HepG2 (cell line): Measurements from ENCODE around the gene FAM117A. TPM values are rescaled to one million over a fixed set of nuclear protein-coding genes. Genes with fewer than 3 reads are reported as not detected.

Experiments
- CEBPB ChIP-seq: IDR thresholded peaks from 2 replicates; pipeline ENCODE4 v1.6.1; 2011; ENCODE audit warnings: low read depth, low read length, improper control_type of control experiment, borderline replicate concordance
- FOXP1 ChIP-seq, 2 experiments: fragments of 450-650 bp in 1 of 2; IDR thresholded peaks; 2 replicates each; pipeline ENCODE4 v1.6.1; 2017 to 2018; ENCODE audit warnings: antibody characterized with exemption in 1 of 2
- JUN ChIP-seq: sonication (generic); formaldehyde crosslinking; IDR thresholded peaks from 2 replicates; pipeline ENCODE4 v1.4.0; 2020; ENCODE audit warnings: mild to moderate bottlenecking, missing genetic modification reagents
- KDM4B ChIP-seq: sonication (generic); formaldehyde crosslinking; IDR thresholded peaks from 2 replicates; pipeline ENCODE4 v1.4.0; 2020; ENCODE audit warnings: missing genetic modification reagents
- MZF1 ChIP-seq: sonication (generic); formaldehyde crosslinking; IDR thresholded peaks from 2 replicates; pipeline ENCODE4 v1.8.1; 2023; ENCODE audit warnings: mild to moderate bottlenecking, missing genetic modification reagents, borderline replicate concordance
- PBX3 ChIP-seq: sonication (generic); formaldehyde crosslinking; IDR thresholded peaks from 2 replicates; pipeline ENCODE4 v1.8.1; 2023; ENCODE audit warnings: missing genetic modification reagents, inconsistent platforms, borderline replicate concordance
- PLRG1 ChIP-seq: fragments of 450-650 bp; conservative IDR thresholded peaks from 2 replicates; pipeline ENCODE4 v1.6.1; 2016
- RFXANK ChIP-seq: IDR thresholded peaks from 2 replicates; pipeline ENCODE4 v1.6.1; 2016
- TAF15 ChIP-seq: fragments of 200-400 bp; formaldehyde crosslinking; IDR thresholded peaks from one replicate; pipeline ENCODE4 v1.6.1; 2018; ENCODE audit warnings: mild to moderate bottlenecking, low read depth, low read length; ENCODE audit not compliant: poor library complexity, severe bottlenecking
- TOPORS ChIP-seq: sonication (generic); formaldehyde crosslinking; IDR thresholded peaks from 2 replicates; pipeline ENCODE4 v1.8.0; 2023; ENCODE audit warnings: mild to moderate bottlenecking, missing genetic modification reagents
- ZNF280D ChIP-seq: sonication (generic); formaldehyde crosslinking; IDR thresholded peaks from 2 replicates; pipeline ENCODE4 v1.5.1; 2020; ENCODE audit warnings: mild to moderate bottlenecking, missing genetic modification reagents
- ZNF431 ChIP-seq: sonication (generic); formaldehyde crosslinking; IDR thresholded peaks from 2 replicates; pipeline ENCODE4 v1.9.0; 2022; ENCODE audit warnings: missing genetic modification reagents, low read depth, mild to moderate bottlenecking, borderline replicate concordance
- ZNF597 ChIP-seq: sonication (generic); formaldehyde crosslinking; IDR thresholded peaks from 2 replicates; pipeline ENCODE4 v1.5.0; 2020; ENCODE audit warnings: missing genetic modification reagents
- ZNF75D ChIP-seq: sonication (generic); formaldehyde crosslinking; IDR thresholded peaks from 2 replicates; pipeline ENCODE4 v1.8.1; 2023; ENCODE audit warnings: missing genetic modification reagents, mild to moderate bottlenecking, borderline replicate concordance
- polyA plus RNA-seq, 8 experiments: library from polyadenylated mRNA; depleted of rRNA in 3 of 8; stranded (reverse) in 7 of 8; unstranded in 1 of 8; fragments of >200 nt; fragmentation: Illumina TruSeq in 4 of 8; extraction: Trizol in 4 of 8; gene quantifications; 2 replicates each; pipeline versions ENCODE4 v1.2.1 to v1.2.3, GENCODE V29; 2011 to 2016; ENCODE audit warnings: low read depth in 4 of 8, missing spikeins in 1 of 8, mixed read lengths in 1 of 8; ENCODE audit not compliant: insufficient read depth in 1 of 8
- total RNA-seq, 5 experiments: library from RNA; depleted of rRNA; stranded (reverse); fragments of >200 nt; fragmentation: Illumina TruSeq; extraction: Trizol; gene quantifications; 2 replicates each; pipeline ENCODE4 v1.2.3, GENCODE V29; 2016; ENCODE audit warnings: low read depth in 1 of 5
- TF ChIP-seq, protein P1 (sequence below): sonication (generic); formaldehyde crosslinking; IDR thresholded peaks from 2 replicates; pipeline ENCODE4; 2020; ENCODE audit warnings: missing genetic modification reagents, mild to moderate bottlenecking, borderline replicate concordance
- TF ChIP-seq, protein P2 (sequence below): sonication (generic); formaldehyde crosslinking; IDR thresholded peaks from 2 replicates; pipeline ENCODE4 v1.8.0; 2022; ENCODE audit warnings: mild to moderate bottlenecking, missing genetic modification reagents, moderate library complexity

FAM117A gene
- total and polyA plus RNA-seq, 2 of the 13 experiments (the other 11 are each of a cell fraction or from before 2014, with no cell fraction given): 12.1 to 19.8 TPM

- no peak for TF ChIP-seq CEBPB
- TF ChIP-seq FOXP1 (IDR thresholded peaks at IDR 0.05): no peak
- no peak for TF ChIP-seq FOXP1 (CRISPR knock-in tag; IDR thresholded peaks at IDR 0.05)
- TF ChIP-seq MZF1 (CRISPR knock-in tag): no peak
- TF ChIP-seq ZNF75D: no peak
- TF ChIP-seq, protein P1, sequence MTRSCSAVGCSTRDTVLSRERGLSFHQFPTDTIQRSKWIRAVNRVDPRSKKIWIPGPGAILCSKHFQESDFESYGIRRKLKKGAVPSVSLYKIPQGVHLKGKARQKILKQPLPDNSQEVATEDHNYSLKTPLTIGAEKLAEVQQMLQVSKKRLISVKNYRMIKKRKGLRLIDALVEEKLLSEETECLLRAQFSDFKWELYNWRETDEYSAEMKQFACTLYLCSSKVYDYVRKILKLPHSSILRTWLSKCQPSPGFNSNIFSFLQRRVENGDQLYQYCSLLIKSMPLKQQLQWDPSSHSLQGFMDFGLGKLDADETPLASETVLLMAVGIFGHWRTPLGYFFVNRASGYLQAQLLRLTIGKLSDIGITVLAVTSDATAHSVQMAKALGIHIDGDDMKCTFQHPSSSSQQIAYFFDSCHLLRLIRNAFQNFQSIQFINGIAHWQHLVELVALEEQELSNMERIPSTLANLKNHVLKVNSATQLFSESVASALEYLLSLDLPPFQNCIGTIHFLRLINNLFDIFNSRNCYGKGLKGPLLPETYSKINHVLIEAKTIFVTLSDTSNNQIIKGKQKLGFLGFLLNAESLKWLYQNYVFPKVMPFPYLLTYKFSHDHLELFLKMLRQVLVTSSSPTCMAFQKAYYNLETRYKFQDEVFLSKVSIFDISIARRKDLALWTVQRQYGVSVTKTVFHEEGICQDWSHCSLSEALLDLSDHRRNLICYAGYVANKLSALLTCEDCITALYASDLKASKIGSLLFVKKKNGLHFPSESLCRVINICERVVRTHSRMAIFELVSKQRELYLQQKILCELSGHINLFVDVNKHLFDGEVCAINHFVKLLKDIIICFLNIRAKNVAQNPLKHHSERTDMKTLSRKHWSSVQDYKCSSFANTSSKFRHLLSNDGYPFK (CRISPR knock-in tag): no peak
- TF ChIP-seq RFXANK: no peak
- TF ChIP-seq TOPORS (CRISPR knock-in tag): no peak
- TF ChIP-seq ZNF431 (CRISPR knock-in tag): no peak
- peak; percentile 86 for TF ChIP-seq TAF15
- TF ChIP-seq KDM4B (CRISPR knock-in tag): no peak
- TF ChIP-seq ZNF597 (CRISPR knock-in tag): no peak
- TF ChIP-seq, protein P2, sequence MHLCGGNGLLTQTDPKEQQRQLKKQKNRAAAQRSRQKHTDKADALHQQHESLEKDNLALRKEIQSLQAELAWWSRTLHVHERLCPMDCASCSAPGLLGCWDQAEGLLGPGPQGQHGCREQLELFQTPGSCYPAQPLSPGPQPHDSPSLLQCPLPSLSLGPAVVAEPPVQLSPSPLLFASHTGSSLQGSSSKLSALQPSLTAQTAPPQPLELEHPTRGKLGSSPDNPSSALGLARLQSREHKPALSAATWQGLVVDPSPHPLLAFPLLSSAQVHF (CRISPR knock-in tag): peak; percentile 23; the same call in 1 of the 2 replicates
- no peak for TF ChIP-seq ZNF280D
- no peak; the same call in 1 of the 2 replicates for TF ChIP-seq PBX3
- 0 out of 2 replicates have a peak, but pooled peaks have one; percentile 2 for TF ChIP-seq JUN (CRISPR knock-in tag)
- no peak for TF ChIP-seq PLRG1
Measured at GRCh38 chr17:49677134-49677932, 86.6 kb downstream of the FAM117A start (continued).
